GM21737 (cell line): ENCODE data around the gene PRKAR2A.
A peak's percentile ranks its signal among the peaks of the same experiment; 100 is the strongest.

Experiments
- ATAC-seq: cut with Tn5 transposase; IDR thresholded peaks from one replicate; pipeline ENCODE4 v1.9.1; 2021; ENCODE audit warnings: mild to moderate bottlenecking, moderate library complexity; ENCODE audit not compliant: unreplicated experiment

Gene PRKAR2A

GRCh38 chr3:48847504-48848423, at the start of gene PRKAR2A:
Gene PRKAR2A, minus strand, starts transcription at chr3:48847874. Its CDS starts 278 bp downstream, at chr3:48847596.
- peak; percentile 87 for ATAC-seq

GRCh38 chr3:48896936-48897335, 49.3 kb upstream of the PRKAR2A start:
- no peak for ATAC-seq

DNA sequence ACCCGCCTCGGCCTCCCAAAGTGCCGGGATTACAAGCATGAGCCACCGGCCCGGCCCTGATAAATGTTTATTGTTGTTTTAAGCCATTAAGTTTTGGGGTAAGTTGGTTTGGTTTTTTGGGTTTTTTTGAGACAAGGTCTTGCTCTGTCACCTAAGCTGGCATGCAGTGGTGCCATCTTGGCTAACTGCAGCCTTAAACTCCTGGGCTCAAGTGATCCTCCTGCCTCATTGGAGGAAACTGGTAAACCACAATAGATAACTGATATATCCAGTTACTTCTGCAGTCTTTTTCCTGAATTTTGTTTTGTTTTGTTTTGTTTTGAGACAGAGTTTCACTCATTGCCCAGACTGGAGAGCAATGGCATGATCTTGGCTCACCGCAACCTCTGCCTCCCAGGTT, 46.8 kb upstream of the PRKAR2A start:
- ATAC-seq = no peak

DNA sequence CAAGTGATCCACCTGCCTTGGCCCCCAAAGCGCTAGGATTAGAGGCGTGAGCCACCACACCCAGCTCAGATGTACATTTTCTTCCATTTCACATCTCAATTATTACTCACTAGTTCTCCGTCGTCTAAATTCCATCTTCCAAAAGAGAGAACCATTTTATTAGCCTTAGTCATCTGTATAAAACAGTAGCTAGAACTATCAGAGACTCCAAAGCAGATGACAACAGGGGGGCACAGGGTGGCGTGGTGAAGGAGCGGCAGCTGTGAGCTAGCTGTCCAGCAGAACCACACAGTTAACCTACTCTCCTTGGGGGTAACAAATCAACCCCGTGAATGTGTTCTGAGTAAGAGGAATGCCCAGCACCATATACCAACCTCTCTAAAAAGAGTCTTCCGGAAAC, 43.9 kb upstream of the PRKAR2A start:
- ATAC-seq = no peak

DNA sequence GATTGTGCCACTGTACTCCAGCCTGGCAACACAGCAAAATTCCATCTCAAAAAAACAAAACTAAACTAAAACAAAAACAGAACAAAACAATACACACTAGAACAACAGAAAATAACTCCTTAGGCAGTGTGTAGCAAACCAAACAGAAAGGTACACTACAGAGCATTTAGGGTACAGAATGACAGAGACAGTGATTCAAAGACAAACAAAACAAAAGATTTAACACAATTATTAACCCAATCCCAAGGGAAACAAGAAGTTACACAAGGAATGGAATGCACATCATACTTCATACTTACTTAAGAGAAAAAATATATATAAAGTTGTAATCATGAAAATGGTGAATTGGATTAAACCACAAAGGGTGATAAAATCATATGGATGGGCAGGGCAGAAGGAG, 38.1 kb upstream of the PRKAR2A start:
- no peak for ATAC-seq

GRCh38 chr3:48881652-48882114, 34.0 kb upstream of the PRKAR2A start:
- no peak for ATAC-seq

DNA sequence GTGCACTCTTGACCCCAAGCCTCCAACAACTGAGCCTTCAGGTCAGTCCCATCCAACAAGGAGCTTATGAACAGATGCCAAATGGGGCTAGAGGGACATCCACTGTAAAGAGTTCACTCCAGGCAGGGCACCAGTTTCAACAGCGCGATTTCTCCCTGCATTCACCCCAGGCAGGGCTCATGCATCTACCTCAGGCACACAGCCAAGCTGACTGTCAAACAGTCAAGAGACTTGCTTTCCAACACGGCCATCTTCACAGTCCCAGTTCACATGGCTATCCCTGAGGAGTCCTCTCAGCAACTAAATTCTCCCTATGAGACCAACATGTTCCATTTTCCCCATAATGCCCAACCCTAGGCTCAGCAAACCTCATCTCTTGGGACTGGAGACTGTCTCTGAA, 33.3 kb upstream of the PRKAR2A start:
- ATAC-seq = no peak

- no peak for ATAC-seq
These were observed 32.3 kb upstream of the PRKAR2A start for GRCh38 chr3:48879994-48880377.

DNA sequence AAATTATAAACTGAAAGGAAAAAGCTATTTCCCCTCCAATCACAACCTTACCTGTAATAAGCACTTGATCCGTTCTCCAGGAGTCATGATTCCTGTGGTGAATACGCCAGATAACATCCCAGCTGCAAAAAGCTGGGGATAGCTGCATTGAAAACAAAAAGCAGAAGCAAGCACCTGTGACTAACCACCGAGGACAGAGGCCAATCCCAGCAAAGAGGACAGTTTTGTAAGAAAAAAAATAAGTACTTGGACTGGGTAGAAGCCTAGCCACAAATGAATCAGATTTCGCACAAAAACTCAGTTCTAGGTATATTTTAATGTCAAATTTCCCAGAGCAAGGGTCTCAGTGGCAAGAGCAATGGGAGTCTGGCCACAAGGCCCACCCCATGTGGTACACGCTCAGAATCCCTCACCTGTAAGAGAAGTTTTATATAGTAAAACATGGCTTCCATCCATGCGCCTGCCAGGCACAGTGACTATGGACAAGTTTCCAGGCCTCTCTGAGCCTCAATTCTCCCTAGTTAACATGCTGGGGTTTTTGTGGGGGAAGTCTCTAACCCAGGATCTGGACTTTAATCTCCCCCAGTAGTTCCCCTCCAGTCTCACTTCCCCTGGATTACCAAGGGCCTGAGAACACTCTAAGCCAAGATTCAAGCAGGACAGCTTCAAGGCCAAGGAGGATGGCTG, 31.8 kb upstream of the PRKAR2A start:
- ATAC-seq = no peak

DNA sequence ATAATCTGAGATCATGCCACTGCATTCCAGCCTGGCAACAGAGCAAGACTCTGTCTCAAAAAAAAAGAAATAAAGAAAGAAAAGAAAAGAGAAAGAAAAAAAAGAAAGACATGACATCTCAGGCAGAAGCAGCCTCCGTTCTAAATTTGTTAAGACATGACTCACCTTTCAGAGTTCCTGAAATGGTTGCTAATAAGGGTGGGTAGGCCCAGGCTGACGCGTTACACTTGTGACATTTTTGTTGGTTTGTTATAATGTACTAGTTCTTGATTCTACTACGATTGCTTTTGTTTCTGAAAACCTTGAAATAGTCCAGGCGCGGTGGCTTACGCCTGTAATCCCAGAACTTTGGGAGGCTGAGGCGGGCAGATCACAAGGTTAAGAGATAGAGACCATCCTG, 30.0 kb upstream of the PRKAR2A start:
- ATAC-seq = no peak

DNA sequence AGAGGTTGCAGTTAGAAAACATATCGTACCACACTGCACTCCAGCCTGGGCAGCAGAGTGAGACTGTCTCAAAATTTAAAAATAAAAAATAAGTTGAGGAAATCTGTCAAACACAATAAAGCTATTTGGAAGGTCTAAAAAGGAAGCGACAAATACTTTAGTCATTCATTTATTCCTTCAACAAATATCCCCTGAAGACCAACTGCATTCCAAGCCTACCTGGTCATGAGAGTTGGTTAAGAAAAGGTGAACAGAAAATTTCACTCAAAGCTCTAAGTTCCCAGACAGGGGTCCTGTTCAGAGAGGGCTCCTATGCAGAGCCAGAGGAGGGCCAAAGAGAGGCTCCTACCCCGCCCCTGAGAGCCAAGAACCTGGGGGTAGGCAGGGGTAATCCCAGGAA, 15.4 kb upstream of the PRKAR2A start:
- no peak for ATAC-seq

- no peak for ATAC-seq
These were observed 11.5 kb upstream of the PRKAR2A start for GRCh38 chr3:48859206-48859605.

DNA sequence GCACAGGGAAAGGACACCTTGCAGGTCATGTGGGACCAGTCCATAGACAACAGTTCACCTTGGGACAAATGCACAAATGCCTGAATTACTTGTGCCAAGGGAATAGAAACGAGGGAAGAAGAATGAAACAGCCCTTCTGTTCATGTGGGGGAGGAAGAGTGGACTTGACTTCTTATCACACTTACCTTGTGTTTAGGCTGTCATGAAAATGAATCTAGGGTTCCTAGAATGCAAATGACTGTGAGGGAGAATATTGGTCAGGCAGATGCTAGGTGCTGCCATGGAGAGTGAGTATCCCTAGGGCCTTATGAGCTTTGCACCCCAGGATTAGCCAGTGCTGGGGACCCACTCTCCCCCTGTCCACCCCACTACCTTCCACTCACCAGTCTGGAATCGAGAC, 11.0 kb upstream of the PRKAR2A start:
- ATAC-seq = no peak

DNA sequence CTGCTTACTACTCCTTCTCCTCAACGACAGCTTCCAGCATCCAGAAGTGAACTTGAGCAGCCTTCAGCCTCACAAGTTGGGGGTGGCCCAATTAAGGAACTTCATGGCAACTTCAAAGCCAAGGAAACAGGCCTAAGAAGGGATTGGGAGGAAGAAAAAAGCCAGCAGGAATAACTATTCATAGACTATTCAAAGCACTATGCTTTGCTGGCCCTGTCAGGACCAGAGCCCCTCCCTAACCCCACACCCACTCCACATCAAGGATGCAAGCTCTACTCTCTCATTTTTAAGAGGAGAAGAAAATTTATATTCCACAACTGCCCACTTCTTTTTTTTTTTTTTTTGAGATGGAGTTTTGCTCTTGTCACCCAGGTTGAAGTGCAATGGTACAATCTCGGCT, 10.0 kb upstream of the PRKAR2A start:
- ATAC-seq = no peak

GRCh38 chr3:48856469-48856868, 8.8 kb upstream of the PRKAR2A start:
- no peak for ATAC-seq

GRCh38 chr3:48855681-48856447, 8.2 kb upstream of the PRKAR2A start:
- no peak for ATAC-seq

DNA sequence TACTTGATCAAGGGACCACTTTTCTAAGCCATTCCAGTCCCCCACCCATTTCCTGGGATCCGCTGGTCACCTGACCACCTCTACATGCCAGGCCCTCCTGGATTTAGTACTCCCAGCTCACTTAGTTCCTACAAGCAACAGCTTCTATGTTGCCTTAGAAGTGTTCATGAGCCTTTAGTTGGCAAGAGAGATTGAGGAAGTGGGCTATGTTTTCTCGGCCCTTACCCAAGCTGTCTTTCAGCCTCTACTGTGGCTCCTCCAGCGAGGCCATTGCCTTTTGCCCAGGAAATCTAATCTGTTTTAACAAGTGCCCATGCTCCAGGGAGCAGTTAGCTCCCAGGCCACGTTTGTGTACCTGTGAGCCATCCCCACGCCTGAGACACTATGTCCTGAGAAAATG, 4.5 kb upstream of the PRKAR2A start:
- no peak for ATAC-seq

- ATAC-seq = no peak
These were observed 3.7 kb upstream of the PRKAR2A start for GRCh38 chr3:48851407-48851806.

DNA sequence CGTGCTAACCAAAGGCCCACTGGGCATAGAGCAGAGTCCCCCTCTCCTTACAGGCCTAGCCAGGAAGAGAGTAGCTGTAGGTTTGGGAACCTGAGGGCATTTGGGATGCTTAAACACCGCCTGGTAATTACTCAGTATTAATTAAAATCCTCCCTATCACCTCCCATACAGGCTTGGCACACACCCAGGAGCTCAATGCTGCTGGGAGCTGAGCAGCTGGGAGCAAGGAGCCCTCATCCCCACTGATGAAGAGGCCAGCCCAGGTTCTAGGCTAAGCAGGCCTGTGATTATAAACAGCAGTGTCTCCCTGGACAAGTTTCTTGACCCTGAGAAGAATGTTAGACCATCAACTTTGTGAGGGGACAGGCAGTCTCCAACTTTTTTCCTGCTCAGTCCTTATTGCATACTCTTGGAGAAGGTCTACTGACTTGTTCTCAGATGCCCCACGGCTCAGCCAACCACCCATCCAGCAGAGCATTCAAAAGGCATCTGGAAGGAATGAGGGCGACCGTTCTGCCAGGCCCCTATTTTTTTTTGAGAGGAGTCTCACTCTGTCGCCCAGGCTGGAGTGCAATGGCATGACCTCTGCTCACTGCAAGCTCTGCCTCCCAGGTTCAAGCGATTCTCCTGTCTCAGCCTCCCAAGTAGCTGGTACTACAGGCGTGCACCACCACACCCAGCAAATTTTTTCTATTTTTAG, 1.3 kb upstream of the PRKAR2A start:
- ATAC-seq = no peak

GRCh38 chr3:48847053-48847503, 596 bp downstream of the PRKAR2A start:
- peak; percentile 27 for ATAC-seq

DNA sequence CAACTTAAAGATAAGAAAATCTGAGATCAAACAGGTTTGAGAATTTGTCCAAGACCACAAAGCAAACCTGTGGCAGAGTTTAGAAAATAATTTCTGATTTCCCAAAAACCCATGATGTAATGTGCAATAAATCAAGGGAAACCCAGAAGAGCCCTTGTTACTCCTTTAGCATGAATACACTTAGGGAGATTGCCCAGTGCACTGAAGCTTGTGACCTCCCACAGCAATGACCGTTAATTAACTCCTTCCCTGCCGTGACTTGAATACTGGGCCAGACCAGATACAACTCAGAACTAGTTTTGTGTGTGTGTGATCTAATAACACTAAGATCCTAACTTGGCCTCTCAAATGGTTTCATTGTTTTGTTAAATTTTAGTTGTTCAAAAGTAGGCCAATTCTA, 2.5 kb downstream of the PRKAR2A start:
- no peak for ATAC-seq
